BJ (cell line): Measurements from ENCODE around the gene KRT76. TPM values are rescaled to one million over a fixed set of nuclear protein-coding genes. Genes with fewer than 3 reads are reported as not detected.

Source experiments
- CTCF ChIA-PET: fragments of 350-600 bp; formaldehyde crosslinking; extraction: SDS; loops from one replicate; lab custom pipeline; 2021; ENCODE audit warnings: antibody characterized with exemption, inconsistent platforms; lab: Yijun Ruan, JAX
- POLR2A ChIA-PET: fragments of 300-600 bp; sonication (Branson Sonifier 250); formaldehyde crosslinking; extraction: SDS; loops from one replicate; lab custom pipeline; 2021; ENCODE audit warnings: antibody characterized with exemption; lab: Charles Lee
- DNase-seq: peaks from one replicate; pipeline ENCODE4 v3.0.0-alpha.2; 2011; ENCODE audit warnings: low read depth
- H3K27me3 ChIP-seq: 2 replicates; pipeline ENCODE4 v1.6.0; 2011; ENCODE audit warnings: low read length; ENCODE audit not compliant: control insufficient read depth, insufficient read depth
- H3K36me3 ChIP-seq: 2 replicates; pipeline ENCODE4 v1.5.1; 2011; ENCODE audit warnings: low read length; ENCODE audit not compliant: control insufficient read depth, insufficient read depth
- H3K4me3 ChIP-seq: 2 replicates; pipeline ENCODE4 v1.5.1; 2011; ENCODE audit warnings: low read depth, mild to moderate bottlenecking, control low read depth, low read length
- polyA plus RNA-seq: library from polyadenylated mRNA; depleted of rRNA; stranded (reverse); fragments of >200 nt; gene quantifications from 2 replicates; pipeline ENCODE4 v1.2.3, GENCODE V29; 2011
- TF ChIP-seq, protein P1 (sequence below): IDR thresholded peaks from 2 replicates; pipeline ENCODE4 v1.5.1; 2011; ENCODE audit warnings: low read depth, mild to moderate bottlenecking, control low read depth, inconsistent platforms, low read length, moderate library complexity; ENCODE audit not compliant: insufficient read depth

KRT76 gene
- polyA plus RNA-seq, 1 experiment = not detected

- no peak for DNase-seq
- TF ChIP-seq, protein P1, sequence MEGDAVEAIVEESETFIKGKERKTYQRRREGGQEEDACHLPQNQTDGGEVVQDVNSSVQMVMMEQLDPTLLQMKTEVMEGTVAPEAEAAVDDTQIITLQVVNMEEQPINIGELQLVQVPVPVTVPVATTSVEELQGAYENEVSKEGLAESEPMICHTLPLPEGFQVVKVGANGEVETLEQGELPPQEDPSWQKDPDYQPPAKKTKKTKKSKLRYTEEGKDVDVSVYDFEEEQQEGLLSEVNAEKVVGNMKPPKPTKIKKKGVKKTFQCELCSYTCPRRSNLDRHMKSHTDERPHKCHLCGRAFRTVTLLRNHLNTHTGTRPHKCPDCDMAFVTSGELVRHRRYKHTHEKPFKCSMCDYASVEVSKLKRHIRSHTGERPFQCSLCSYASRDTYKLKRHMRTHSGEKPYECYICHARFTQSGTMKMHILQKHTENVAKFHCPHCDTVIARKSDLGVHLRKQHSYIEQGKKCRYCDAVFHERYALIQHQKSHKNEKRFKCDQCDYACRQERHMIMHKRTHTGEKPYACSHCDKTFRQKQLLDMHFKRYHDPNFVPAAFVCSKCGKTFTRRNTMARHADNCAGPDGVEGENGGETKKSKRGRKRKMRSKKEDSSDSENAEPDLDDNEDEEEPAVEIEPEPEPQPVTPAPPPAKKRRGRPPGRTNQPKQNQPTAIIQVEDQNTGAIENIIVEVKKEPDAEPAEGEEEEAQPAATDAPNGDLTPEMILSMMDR = no peak
- no peak overlapping the region for H3K4me3 ChIP-seq
- H3K36me3 ChIP-seq = no peaks in the 10 kb centered on the region
- POLR2A ChIA-PET = no interaction called here
- CTCF ChIA-PET = no interaction called here
- peaks cover 5% of the 10 kb centered on the region for H3K27me3 ChIP-seq
Observed at GRCh38 chr12:52771088-52771487, 6.1 kb downstream of the KRT76 start.

DNA sequence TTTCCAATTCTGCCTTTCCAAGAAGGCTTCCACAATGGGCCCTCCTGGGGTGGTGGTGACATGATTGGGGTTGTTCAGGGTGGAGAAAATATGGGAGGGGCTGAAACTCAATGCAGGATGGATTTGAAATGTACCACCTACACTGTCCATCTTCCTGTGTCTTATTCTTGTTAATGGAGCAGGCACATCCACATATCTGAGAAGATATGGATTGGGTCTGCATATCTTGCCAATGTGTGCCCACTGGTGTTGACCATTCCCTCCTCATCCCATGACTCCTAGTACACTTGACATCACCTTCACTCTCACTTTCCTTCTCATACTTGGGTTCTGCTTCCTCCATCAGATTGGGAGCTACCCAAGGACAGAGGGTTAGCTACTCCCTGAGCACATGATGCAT lies 7.2 kb downstream of the KRT76 start:
- CTCF ChIA-PET = no interaction called here

DNA sequence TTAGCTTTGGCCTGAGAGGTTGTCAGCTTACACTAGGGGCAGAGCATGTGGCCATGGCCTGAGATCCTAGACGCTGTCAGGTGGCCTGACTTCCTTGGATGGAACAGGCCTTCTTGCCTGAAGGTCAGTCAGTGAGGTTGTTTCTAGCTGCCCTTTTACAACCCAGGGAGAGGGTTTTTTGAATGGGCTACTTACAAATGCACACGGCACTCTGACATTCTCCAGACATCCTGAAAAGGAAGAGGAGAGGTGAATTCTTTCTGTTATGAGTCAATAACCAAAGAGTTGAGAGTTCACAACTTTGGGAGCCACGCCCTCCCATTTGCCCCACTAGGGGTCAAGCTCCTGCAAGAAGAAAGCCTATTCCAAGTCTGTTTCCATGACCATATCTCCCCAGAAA lies 7.8 kb downstream of the KRT76 start:
- Histone ChIP-seq H3K4me3 (no peak overlapping the region), H3K36me3 (no peaks in the 10 kb centered on the region), H3K27me3 (peaks cover 7% of the 10 kb centered on the region)
- POLR2A ChIA-PET = no interaction called here
- no peak for DNase-seq
- TF ChIP-seq, protein P1 = no peak
- CTCF ChIA-PET = interaction anchor here (1.4 kb wide), 1 partner anchor 12 kb away, joined by 3 read pairs; no protein-coding TSS in a partner anchor

More for the DNA sequence above, 7.2 kb downstream of the KRT76 start:
- peaks cover 7% of the 10 kb centered on the region for H3K27me3 ChIP-seq
- no peaks in the 10 kb centered on the region for H3K36me3 ChIP-seq
- H3K4me3 ChIP-seq = no peak overlapping the region
- POLR2A ChIA-PET = no interaction called here
- TF ChIP-seq, protein P1 = no peak
- DNase-seq = no peak

DNA sequence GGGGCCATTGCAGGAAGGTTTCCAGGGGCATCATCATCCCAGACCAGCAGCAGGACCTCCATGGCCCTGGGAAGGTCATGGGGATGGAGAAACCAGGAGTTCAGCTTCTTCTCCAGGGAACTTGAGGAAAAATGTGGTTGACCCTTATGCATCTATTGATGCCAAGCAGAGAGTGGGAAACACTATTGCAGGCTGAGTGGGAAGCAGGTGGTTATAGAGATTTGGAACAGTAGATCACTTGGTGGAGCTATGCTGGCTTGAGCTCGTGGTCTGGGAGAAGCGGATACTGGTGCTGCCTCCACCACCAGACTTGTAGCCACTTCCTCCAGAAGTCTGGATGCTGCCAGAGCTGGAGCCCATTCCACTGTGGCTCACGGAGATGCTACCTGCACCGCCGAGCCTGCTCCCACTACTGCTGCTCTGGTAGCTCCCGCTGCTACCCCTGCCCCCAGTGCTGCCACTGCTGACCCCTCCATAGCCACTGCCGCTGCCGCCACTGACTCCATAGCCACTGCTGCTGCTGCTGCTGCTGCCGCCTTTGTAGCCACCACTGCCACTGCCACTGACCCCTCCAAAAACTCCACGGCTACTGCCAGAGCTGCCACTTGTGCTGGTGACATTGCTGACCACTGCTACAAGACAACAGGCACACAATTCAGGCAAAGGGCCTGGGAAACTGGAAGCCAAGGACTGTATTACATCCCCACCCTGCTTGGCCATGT lies 8.5 kb downstream of the KRT76 start:
- Histone ChIP-seq H3K4me3 (no peak overlapping the region), H3K36me3 (no peaks in the 10 kb centered on the region), H3K27me3 (peaks cover 7% of the 10 kb centered on the region)
- ChIA-PET CTCF (interaction anchor here (1.4 kb wide), 1 partner anchor 12 kb away, joined by 3 read pairs; no protein-coding TSS in a partner anchor), POLR2A (no interaction called here)
- no peak for DNase-seq
- TF ChIP-seq, protein P1 = no peak

- Histone ChIP-seq H3K36me3 (no peaks in the 10 kb centered on the region), H3K27me3 (peaks cover 6% of the 10 kb centered on the region), H3K4me3 (no peak overlapping the region)
- ChIA-PET POLR2A (no interaction called here), CTCF (no interaction called here)
- DNase-seq = no peak
- TF ChIP-seq, protein P1 = no peak
Observed at GRCh38 chr12:52767427-52767826, 9.7 kb downstream of the KRT76 start.
